Cardiac septum (tissue), 1 donor: Measurements from ENCODE around the gene GIGYF1. TPM values are rescaled to one million over a fixed set of nuclear protein-coding genes. Genes with fewer than 3 reads are reported as not detected.
A peak's percentile ranks its signal among the peaks of the same experiment; 100 is the strongest.
"Not testable (repeated sequence)": the region's sequence is repeated elsewhere in the genome, so short reads cannot be mapped to it uniquely, and the experiment has no call there.

Experiments used
- DNase-seq: peaks from one replicate; pipeline ENCODE4 v3.0.0-alpha.2; 2020; ENCODE audit warnings: low spot score
- intact Hi-C: fragments of 100-400 bp; cut with DNase I; formaldehyde crosslinking; loops from one replicate; pipeline ENCODE4 v1.14.0; 2022
- total RNA-seq: library from RNA; stranded (reverse); fragmentation: NEBNext Ultra II Directional; extraction: Animal tissue kit (Norgen Biotek cat#: 25700); gene quantifications from one replicate; pipeline ENCODE4 v1.2.1, GENCODE V29; 2021
- donor health status: DM: no; HTN: no; CAD: no.

GIGYF1 gene
- total RNA-seq, 1 donor from 2014 or later: 23.9 TPM

DNA sequence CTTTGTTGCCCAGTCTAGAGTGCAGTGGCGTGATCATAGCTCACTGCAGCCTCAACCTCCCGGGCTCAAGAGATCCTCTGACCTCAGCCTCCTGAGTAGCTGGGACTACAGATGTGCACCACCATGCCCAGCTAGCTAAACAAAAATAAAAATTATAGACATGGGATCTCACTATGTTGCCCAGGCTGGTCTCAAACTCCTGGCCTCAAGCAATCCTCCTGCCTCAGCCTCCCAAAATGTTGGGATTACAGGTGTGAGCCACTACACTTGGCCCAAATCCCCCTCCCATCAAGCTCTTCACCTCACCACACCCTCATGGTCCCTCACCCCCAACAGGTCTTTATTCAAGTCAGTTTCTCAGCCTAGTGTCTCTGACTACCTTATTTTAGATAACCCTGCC lies 23.0 kb upstream of the GIGYF1 start:
- intact Hi-C loops, DNase-seq: not testable (repeated sequence)

DNA sequence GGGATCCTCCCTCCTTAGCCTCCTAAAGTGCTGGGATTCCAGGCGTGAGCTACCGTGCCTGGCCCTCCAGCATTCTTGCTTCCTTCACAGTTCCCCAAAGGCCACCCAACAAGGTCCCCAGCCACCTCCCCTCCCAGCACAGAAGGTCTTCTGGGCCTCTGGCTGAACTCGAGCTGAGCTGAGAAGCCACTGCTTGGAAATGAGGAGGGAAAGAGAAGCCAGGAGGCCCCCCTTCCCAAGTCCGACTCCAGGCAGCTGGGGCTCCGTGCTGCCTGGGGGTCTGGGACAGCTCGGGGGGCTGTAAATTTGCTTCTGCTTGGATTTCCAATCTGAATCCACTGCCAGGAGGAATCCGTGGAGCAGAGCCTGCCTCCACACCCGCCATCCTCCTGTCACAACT lies 20.7 kb upstream of the GIGYF1 start:
- intact Hi-C loops: no loop called here
- no peak for DNase-seq

DNA sequence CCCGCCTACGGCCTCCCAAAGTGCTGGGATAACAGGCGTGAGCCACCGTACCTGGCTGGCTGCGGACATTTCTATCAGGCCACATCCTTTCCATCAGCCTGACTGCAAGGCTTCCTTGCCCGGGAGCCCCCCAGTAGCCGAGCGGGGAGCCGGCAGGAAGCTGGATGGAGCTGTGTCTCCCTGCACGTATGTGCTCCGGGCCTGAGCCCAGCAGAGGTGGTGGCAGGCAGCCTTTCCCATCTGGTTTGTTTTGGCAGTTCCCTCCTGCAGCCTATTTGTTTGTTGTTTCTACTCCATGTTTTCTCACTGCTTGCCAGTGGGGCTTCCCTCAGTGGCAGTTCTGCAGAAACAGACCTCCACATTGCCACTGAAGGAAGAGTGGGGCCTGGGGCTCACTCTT lies 17.3 kb upstream of the GIGYF1 start:
- no peak for DNase-seq
- intact Hi-C loops: no loop called here

DNA sequence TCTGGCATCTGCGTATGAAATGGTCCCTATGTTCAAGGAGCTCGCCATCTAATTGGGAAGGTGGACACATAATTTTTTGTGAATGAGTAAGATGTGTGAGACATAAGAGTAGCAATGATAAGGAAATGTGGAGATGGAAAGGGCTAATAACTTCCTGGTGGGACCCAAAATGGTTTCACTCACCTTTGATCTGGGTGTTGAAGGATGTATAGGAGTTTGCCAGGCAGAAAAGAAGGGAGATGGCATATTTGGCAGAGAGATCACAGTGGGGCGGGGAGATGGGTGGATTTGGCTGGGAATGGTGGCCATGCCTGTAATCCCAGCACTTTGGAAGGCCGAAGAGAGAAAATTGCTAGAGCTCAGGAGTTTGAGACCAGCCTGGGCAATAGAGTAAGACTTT lies 16.4 kb upstream of the GIGYF1 start:
- intact Hi-C loops: no loop called here
- DNase-seq: no peak

DNA sequence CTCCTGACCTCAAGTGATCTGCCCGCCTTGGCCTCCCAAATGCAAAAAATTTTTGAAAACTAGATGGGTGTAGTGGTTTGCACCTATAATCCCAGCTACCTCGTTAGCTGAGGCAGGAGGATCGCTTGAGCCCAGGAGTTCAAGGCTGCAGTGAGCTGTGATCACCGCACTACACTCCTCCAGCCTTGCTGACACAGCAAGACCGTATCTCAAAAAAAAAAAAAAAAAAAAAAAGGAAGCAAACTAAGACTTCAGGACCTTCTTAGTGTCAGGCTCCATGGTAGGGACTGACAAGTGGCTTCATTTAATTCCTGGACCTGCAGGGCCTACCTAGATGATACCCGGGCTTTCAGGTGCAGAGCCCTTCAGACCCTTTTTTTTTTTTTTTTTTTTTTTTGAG lies 14.3 kb upstream of the GIGYF1 start:
- intact Hi-C loops: loop anchor here (5.0 kb wide), 2 partner anchors 36 to 164 kb away; partner anchors contain the start of gene GNB2
- no peak for DNase-seq

DNA sequence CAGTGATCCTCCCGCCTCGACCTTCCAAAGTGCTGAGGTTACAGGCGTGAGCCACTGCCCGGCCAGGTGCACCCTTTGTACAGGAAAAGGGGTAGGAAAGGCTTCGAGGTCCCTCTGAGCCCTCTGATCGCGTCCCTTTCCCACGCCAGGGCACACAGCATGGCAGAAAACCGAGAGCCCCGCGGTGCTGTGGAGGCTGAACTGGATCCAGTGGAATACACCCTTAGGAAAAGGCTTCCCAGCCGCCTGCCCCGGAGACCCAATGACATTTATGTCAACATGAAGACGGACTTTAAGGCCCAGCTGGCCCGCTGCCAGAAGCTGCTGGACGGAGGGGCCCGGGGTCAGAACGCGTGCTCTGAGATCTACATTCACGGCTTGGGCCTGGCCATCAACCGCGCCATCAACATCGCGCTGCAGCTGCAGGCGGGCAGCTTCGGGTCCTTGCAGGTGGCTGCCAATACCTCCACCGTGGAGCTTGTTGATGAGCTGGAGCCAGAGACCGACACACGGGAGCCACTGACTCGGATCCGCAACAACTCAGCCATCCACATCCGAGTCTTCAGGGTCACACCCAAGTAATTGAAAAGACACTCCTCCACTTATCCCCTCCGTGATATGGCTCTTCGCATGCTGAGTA lies 12.7 kb upstream of the GIGYF1 start:
- DNase-seq: no peak
- intact Hi-C loops: loop anchor here (5.0 kb wide), 2 partner anchors 34 to 166 kb away; partner anchors contain the start of gene GNB2

DNA sequence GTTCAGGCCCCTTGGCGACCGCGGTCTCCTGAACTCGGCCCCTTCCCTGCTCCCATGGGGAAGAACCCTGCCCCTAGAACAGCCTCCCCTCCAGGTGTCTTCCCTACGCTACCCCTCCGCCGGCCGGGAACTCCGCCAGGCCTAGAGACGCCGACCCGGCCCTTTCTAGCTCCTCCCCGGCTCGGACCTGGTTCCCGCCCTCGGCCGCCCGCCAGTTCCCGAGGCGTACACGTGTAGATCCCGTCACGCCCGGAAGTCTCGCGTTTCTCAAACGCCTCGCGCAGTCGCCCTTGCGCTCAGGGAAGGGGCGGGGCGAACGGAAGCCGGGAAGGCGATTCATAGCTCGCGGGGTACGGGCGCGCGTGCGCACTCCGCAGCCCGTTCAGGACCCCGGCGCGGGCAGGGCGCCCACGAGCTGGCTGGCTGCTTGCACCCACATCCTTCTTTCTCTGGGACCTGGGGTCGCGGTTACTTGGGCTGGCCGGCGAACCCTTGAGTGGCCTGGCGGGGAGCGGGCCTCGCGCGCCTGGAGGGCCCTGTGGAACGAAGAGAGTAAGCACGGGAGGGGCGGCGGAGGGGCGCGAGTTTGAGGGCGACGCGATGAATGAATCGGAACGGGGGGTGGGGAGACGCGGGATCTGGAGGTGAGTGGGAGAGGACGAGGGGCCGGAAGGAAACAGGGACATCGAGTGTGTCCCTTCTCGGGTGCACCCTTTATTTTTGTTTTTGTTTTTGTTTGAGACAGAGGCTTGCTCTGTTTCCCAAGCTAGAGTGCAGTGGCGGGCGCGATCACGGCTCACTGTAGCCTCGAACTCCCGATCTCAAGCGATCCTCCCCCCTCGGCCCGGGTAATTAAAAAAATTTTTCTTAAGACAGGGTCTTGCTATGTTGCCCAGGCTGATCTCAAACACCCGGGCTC lies 12.0 kb upstream of the GIGYF1 start, which contains the start of gene POP7:
Gene POP7, plus strand, starts transcription at position 369 of the 919 bp plus-strand sequence. CDS start 710 bp downstream, outside the sequence.
- intact Hi-C loops: loop anchor here (1.0 to 5.0 kb wide), 3 partner anchors 34 to 166 kb away; partner anchors contain the start of genes GNB2 and SLC12A9
- DNase-seq: peak; percentile 99

DNA sequence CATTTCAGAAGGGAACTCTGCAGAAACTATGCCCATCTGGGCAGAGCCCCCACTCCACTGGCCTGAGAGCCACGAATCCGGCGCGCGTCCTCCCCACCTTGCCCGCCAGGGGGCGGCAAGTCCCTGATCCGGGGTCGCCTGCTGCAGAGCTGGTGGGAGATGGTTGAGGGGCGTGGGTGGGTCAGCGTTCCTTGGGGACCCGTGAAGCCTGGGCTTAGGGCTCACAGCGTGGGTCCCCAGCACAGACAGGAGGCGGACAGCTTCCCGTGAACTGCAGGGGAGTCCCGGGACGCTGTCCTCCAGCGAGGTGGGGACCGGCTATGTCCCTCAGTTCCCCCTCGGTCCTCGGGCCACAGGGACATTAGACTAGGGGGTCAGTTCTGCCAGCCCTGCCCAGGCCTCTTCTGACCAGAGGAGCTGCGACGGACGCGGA lies 11.3 kb upstream of the GIGYF1 start:
- peak; percentile 89 for DNase-seq
- intact Hi-C loops: loop anchor here (1.0 to 5.0 kb wide), 3 partner anchors 33 to 167 kb away; partner anchors contain the start of genes GNB2 and SLC12A9

DNA sequence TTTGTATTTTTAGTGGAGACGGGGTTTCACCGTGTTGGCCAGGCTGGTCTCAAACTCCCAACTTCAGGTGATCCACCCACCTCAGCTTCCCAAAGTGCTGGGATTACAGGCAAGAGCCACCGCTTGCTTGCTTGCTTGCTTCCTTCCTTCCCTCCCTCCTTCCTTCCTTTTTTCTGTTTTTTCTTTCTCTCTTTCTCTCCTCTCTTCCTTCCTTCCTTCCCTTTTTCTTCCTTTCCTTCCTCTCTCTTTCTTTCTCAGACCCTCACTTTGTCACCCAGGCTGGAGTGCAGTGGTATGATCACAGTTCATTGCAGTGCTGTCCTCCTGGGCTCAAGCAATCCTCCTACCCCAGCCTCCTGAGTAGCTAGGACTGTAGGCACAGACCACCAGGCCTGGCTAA lies 7.0 kb upstream of the GIGYF1 start:
- DNase-seq, intact Hi-C loops: not testable (repeated sequence)

DNA sequence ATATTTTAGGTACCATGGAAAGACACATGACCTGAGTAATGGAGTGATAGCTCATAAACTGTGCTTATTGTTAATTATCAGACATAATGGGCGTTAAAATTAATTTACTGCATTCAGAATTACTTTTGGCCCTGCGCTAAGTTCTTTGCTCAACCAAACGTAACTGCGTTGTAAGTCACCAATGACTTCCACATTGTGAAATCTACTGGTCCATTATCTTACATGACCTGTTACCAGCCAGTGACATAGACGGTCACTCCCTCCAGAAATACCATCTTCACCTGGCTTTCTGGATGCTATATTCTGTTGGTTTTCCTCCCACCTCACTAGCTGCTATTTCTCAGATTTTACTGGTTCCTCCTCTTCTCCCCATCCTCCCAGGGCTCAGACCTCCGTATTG lies 5.0 kb upstream of the GIGYF1 start:
- intact Hi-C loops: no loop called here
- no peak for DNase-seq

DNA sequence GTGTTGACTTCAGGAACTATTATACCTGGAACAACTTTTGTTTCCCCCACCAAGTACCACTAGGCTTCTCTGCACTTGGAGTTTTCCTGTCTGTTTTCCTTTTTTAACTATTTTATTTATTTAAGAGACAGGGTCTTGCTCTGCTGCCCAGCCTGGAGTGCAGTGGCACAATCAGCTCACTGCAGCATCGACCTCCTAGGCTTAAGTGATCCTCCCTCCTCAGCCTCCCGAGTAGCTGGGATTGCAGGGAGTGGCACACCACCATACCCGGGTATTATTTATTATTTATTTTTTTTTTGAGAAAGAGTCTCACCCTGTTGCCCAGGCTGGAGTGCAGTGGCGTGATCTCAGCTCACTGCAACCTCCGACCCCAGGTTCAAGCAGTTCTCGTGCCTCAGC lies 2.1 kb upstream of the GIGYF1 start:
- intact Hi-C loops: no loop called here
- DNase-seq: no peak

DNA sequence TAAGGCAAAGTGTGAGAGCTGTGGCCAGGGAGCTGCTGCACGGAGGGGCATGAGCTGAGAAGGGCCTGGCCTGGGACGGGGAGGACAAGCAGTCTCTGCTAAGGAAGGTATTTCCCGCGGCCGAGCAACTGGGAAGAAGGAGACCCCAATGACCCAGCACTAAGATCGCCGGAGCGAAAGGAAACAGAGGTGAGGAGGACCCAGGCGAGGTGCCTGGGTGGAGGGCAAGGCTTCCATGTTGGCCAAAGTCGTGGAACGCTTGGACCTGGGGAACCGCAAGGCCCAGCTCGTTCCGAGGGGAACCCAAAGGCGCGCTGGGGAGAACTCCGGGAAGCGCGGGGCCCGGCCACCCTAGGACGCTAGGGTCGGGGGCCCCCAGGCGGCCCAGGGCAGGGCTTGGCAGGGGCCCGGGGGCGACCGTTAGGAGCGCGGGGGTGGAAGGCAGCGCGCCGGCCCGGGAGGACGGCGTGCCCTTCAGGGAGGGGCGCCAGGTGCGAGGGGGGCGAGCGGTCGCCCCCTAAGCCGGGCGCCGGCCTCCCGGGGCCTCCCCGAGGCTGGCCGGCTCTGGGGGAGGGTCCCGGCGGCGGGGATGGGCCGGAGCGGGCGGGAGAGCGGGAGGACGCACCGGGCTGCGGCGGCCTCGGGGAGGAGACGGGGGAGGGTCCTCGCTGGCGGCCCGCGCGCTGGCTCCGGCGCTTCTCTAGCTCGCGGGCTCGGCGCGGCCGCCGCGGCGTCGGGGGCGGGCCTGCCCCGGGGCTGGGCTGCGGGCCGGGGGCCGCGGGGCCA lies 545 bp downstream of the GIGYF1 start:
- intact Hi-C loops: loop anchor here (2.0 to 5.0 kb wide), 4 partner anchors 19 to 226 kb away; partner anchors contain the start of genes FBXO24 and LRCH4
- DNase-seq: no peak

DNA sequence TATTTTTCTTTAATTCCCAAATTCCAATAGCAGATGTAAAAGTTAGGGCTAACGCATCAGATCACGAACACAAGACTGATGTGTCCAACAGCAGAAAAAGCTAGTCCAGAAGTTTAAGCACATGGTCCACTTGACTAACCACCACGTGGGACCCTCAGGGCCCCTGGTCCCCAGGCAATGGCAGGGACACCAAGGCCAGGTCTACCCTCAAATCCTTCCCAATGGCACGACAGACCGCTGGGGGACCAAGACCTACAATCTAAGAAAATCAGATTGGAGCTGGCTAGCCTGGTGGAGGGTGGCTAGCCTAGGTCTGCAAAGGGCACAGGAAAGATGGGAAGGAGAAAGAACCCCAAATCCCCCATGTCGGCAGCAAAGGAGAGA lies 1.5 kb downstream of the GIGYF1 start:
- intact Hi-C loops: loop anchor here (2.0 to 5.0 kb wide), 4 partner anchors 18 to 225 kb away; partner anchors contain the start of genes FBXO24 and LRCH4
- no peak for DNase-seq

DNA sequence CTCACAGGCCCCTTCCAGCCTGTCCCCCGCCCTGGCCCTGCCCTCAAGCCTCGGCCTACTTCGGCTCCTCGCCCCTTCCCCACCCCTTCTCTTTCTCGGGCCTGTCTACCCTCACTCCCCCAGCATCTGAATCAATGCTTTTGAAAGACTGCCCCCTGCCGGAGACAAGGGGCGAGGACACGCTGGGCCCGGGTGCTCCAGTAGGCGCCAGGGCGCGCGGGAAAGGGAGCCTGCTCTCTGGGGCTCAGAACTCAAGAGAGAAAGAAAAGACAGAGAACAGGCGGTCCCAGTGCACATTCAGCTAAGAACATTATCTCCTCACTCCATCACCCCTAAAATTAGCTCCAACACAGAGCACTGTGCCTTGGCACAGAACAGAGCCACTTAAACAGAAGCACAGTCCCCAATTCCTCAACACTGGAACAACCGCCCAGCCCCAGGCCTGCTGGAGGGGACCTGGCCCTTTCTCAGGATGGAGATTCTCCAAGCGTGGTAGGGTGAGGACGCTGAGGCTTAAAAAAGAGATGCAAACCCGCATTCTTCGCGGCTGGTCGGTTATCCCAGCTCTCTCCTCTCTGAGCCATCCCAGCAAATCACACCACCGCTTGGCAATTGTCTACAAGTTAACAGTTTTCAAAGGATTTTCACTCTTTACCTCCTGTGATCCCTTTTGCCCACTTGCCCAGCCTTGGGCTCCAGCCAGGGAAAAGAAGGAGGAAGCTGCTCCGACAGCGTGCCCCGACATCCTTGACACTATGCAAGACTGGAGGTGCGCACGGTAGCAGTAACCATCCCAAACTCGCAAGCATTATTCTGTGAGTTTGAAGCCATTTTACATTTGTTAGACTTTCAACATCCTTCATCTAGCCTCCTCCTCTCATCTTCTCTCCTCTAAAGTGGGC lies 2.1 kb downstream of the GIGYF1 start:
- intact Hi-C loops: loop anchor here (1.0 to 5.0 kb wide), 5 partner anchors 17 to 225 kb away; partner anchors contain the start of genes FBXO24 and LRCH4
- peak; percentile 90 for DNase-seq

DNA sequence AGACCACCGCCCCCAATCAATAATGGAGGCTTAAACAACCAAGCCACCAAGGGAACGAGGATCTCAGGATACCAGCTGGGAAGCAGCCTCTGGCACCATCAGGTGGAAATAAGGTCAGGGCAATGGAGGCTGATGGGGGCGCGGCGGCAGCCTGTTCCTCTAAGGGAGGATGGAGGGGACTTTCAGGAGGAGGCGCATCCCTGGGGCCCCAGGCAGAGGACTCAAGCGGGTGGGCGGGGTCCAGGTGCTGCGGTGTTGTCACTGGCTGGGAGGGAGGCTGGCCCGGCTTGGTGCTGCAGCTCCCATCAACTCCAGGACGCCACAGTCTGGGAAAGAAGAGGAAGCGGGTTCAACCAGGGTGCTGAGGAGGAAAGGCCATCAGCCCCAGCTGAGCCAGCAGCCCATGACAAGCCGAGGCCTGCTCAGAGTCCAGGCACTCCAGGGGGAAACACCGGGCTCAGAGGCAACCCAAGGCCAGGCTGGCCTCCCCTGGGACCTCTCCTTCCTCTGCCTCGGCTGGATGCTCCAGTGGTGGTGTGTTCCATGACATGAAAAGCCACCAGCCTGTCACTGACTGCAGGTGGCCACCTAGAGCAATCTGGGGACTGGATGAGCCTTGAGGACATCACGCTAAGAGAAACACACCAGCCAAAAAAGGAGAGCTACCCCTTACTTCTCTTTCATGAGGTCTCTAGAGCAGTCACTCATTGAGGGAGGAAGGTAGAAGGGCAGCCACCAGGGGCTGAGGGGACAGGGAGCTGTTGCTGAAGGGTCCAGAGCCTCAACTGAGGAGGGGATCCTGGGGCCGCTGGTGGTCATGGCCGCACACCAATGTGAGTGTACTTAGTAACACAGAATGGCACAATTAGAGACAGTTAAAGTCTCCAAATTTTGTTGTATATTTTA lies 4.6 kb downstream of the GIGYF1 start:
- intact Hi-C loops: loop anchor here (5.0 kb wide), 3 partner anchors 82 to 222 kb away; partner anchors contain the start of genes FBXO24 and LRCH4
- no peak for DNase-seq

DNA sequence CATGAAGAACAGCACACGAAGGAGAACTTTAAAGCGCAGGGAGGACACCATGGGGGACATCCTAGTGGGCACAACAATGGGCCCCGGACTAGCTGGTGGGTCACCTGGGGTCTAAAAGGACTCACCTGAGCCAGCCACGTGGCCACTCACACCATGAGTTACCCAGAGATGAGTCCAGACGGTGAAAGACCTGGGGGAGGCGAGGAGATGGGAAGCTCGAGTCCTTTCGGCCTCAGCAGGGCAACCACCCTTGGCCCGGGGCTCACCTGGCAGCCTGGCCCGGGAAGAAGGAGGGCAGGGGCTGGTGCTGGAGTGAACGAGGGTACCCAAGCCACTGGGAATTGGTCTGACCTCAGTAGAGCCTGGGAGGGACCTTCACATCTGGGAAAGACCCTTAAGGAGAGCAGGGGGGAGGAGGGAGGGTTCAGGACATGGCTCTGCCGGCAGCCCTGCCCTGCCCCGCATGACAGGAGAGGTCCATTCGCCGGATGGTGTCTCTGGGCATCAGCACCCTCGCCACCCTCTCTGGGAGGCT lies 5.7 kb downstream of the GIGYF1 start:
- intact Hi-C loops: no loop called here
- DNase-seq: no peak

DNA sequence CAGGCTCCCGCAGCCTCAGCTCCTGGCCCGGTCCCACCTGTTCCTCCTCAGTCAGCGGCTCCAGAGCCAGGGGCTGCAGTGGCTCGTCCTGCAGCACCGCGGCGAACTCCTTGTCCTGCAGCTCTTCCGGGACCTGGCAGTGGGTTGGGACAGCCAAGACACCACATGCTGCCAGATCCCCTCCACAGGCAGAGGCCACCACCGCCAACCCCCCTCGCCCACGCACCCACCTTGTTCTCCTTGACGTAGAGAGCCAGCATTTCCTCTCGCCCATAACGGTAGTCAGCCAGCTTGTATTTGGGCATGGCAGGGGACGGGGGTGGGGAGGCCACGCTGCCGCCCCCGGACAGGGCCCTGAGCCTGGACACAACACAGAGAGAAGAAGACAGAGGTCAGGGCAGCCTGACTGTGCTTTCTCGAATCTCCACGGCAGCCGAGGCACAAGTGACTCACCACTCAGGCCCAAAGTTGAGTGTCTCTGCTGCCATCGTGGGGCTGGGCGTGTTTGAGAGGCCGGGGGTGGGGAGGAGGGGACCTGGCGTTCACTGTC lies 6.2 kb downstream of the GIGYF1 start:
- intact Hi-C loops: no loop called here
- DNase-seq: peak; percentile 56
